Stimulated activated CD4-positive, alpha-beta T cell treated with anti-CD3 and anti-CD28 coated beads, Interleukin-4, amount 100 ng/mL, for 1 hour (primary cell): ENCODE results near the gene ZNF222.

Experiments used
- DNase-seq: peaks from one replicate; pipeline ENCODE4 v3.0.0-alpha.2; 2020

Gene ZNF222

GRCh38 chr19:44055870-44056269 is 30.7 kb downstream of the ZNF222 start:
- no peak for DNase-seq

- no peak for DNase-seq
These were observed 34.0 kb downstream of the ZNF222 start for GRCh38 chr19:44059229-44059628.

GRCh38 chr19:44061038-44061437 is 35.9 kb downstream of the ZNF222 start:
- no peak for DNase-seq

DNA sequence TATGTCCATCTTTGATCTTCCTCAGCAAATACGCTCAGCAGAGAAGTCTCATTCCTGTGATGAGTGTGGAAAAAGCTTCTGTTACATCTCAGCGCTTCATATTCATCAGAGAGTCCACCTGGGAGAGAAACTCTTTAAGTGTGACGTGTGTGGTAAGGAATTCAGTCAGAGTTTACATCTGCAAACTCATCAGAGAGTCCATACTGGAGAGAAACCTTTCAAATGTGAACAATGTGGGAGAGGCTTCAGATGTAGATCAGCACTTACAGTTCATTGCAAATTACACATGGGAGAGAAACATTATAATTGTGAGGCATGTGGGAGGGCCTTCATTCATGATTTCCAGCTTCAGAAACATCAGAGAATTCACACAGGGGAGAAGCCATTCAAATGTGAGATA is 41.1 kb downstream of the ZNF222 start:
- no peak for DNase-seq

DNA sequence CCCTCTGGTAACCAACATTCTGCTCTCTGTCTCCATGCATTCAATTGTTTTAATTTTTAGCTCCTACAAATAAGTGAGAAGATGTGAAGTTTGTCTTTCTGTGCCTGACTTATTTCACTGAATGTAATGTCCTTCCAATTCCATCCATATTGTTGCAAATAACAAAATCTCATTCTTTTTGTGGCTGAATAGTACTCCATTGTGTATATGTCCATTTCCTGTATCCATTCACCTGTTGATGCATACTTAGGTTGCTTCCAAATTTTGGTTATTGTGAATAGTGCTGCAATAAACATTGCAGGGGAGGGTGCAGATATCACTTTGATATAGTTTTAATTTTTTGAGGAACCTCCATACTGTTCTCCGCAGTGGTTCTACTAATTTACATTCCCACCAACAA is 44.2 kb downstream of the ZNF222 start:
- no peak for DNase-seq

DNA sequence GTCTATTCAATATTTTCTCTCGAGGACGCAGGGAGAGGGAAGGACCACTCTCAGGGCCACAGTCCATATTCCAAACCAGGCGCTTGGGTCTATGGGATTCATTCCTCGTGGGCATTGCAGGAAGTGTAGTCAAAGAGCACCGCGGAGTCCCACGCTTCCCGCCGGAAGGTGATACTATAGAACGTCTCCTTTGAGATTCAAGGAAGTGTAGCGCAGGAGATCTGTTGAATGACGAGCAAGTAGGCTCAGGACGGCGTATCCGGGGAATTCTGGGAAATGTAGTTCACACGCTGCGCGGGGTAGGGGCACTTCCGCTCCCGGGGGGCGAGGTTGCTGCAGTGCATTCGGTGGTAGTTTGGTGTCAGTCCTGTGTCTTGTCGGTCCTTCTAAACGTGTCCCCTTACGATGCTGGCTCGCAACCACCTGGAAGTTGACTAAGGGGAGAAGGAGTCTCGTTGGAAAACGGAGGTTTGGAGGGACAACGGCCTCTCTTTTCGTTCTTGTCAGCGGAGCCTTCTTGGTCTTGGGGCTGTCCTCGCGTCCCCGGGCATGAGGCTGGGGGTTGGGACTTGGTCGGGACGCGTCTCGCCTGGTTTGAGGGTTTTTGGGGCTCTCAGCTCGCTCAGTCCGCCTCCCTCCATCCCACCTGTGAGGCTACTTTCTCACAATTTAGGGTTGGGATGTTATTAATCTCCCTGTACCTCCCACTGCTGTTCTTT is 46.8 kb downstream of the ZNF222 start, which contains the start of gene ZNF284:
Gene ZNF284, plus strand, starts transcription at position 336 of the 719 bp plus-strand sequence. CDS start 4,231 bp downstream, outside the sequence.
- DNase-seq: peak; percentile 78

GRCh38 chr19:44072543-44073401 is 47.6 kb downstream of the ZNF222 start:
- no peak for DNase-seq

- no peak for DNase-seq
These were observed 51.1 kb downstream of the ZNF222 start for GRCh38 chr19:44076325-44076724.
